GM21447 (cell line): ENCODE measurements around the gene REPIN1.
A peak's percentile ranks its signal among the peaks of the same experiment; 100 is the strongest.

Experiments used
- ATAC-seq: cut with Tn5 transposase; IDR thresholded peaks from one replicate; pipeline ENCODE4 v1.9.1; 2021; ENCODE audit not compliant: unreplicated experiment

REPIN1 gene

DNA sequence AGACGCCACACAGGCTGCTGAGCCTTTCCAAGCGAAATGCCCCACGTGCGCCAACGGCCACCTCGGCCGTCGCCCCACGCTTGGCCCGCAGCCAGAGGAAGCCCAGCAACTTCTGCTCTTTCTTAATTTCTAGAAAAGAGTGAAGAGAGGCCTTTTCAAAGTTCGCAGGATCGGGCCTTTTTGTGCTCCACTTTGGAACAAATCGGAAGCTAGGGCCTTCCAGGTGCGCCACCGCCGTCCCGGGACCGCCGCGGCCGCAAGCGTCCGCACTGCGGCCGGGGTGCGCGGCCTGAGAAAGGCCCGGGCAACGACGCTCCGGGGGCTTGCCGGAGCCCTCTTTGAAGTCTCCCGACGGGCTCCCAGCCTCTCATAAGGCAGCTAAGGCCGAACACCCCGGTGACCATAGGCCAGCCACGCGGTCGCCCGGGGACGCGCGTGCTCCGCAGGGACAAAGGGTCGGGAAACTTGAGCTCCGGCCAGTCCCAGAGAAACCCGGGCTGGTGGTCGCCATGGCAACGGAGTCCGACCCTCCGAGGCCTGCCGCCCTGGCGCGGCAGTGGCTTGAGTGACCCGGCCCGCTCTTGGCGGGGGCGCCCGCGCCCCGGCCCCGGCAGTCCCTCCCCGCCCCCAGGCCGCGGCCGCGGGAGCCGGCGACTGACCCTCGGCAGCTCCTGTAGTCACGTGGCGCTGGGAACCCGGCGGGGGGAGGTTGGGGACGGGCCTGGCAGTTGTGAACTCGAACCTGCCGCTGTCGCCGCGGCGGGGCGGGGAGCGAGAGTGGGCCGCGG lies at the start of gene REPIN1:
REPIN1 (plus strand) TSS at position 727 of the 788 bp plus-strand sequence. CDS start 890 bp downstream, outside the sequence.
- peak; percentile 39 for ATAC-seq

DNA sequence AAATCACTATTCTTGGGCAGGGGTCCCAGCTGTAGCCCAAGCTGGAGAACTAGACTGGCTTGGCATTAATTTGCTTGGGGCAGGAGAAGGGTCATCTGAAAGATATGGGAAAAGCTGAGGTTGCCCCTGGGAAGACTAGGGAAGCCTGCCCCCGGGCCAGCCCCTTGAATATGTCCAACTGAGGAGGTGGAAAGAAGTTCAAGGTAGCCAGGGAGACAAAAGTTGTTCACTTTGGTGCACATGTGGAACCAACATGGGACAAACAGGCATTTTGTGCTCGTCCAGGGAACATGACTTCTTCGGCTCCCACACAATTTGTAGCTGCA lies 46.9 kb upstream of the REPIN1 start:
- ATAC-seq: no peak

- ATAC-seq: no peak
These were observed 46.3 kb upstream of the REPIN1 start for GRCh38 chr7:150322114-150322832.

- peak; percentile 65 for ATAC-seq
These were observed 45.6 kb upstream of the REPIN1 start, which contains the start of the genes ACTR3C and LRRC61 for GRCh38 chr7:150322833-150323681. Gene ACTR3C (minus strand): TSS chr7:150323545. CDS start chr7:150295296, 28,249 bp downstream. Gene LRRC61 (plus strand): TSS chr7:150323355. CDS start chr7:150336862, 13,507 bp downstream.

GRCh38 chr7:150323682-150324372 lies 44.8 kb upstream of the REPIN1 start:
- ATAC-seq: no peak

DNA sequence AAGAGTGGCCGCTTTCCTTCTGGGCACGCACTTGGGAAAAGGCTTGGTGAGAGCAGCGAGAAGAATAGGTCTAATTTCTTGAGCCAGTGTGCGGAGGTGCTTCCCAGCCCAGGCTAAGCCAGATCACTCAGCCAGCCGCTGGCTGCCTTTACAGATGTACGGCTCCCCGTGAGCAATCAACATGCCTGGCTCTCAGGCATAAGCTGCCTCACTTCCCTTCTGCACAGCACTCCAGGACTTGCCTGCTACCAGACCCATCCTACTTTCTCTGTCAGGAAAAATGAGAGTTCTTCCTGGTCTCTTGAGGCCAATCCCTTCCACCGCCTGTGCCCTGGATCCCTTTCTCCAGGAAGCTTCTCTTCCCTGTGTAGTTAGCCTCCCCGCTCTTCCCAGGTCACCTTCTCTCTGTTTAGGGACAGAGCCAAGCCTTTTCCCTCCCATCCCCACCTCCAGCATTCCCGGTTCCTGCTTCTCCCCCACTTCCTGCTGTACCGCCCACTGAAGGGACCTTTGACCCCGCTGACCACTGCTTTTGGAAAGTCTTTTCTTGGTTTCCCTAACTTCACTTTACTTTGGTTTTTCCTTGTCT lies 44.2 kb upstream of the REPIN1 start:
- no peak for ATAC-seq

- ATAC-seq: no peak
These were observed 43.5 kb upstream of the REPIN1 start for GRCh38 chr7:150325110-150325611.

DNA sequence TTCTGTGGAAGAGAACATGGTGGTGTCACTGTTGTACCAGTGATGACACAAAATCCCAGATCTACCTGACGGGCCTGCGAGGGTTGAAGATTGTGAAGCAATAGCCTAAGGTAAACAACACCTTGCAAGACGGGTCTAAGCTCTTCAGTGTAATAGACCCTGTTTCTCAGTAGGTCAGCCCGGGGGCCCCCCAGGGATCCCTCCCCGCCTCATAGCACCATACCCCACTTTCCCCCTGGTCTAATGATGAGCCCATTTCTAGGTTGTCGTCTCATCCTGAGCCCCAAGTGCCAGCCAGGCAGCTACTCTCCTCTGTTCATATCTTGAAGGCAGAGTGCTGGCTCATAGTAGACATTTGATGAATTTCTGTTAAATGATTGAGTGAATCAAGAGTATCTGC lies 42.7 kb upstream of the REPIN1 start:
- ATAC-seq: no peak

DNA sequence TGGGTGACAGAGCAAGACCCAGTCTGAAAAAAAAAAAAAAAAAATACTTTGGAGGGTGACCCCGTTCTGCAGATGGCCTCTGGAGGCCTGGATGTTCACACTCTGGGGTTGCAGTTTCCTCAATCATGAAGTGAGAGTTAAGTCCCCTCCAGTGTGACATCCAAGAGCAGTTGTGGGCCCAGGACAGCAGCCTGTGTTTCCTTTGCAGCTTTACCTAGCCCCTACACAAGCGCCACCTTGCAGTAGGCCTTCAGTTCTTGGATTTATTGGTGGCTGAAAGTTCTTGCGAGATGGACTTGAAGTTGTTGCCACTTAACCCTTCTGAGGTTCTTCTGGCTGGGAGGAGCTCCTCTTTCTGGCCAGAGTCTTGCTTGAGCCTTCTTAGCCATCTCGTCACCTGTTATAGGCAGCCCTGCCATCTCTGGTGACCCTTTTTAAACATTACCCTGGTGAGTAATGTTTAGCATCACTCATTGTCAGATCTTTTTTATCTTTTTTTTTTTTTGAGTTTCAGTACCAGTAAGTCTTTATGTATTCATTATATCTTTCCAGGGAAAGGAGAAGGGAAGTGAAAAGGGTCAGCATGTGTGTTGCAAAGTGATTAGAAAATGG lies 41.9 kb upstream of the REPIN1 start:
- ATAC-seq: no peak

DNA sequence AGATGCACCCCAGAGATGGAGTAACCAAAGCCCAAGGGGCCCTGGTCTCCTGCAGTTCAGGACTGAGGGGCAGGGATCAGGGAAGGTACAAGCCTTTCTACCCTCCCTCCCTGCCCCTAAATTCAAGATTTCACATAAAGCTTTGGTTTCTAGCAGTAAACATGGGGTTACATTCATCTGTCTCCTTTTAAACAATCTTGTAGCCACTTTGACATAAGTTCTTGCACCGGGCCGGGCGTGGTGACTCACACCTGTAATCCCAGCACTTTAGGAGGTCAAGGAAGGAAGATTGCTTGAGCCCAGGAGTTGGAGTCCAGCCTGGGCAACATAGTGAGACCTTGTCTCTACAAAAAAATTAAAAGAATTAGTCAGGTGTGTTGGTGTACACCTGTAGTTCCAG lies 41.3 kb upstream of the REPIN1 start:
- no peak for ATAC-seq

- ATAC-seq: no peak
These were observed 39.1 kb upstream of the REPIN1 start for GRCh38 chr7:150329331-150330120.

DNA sequence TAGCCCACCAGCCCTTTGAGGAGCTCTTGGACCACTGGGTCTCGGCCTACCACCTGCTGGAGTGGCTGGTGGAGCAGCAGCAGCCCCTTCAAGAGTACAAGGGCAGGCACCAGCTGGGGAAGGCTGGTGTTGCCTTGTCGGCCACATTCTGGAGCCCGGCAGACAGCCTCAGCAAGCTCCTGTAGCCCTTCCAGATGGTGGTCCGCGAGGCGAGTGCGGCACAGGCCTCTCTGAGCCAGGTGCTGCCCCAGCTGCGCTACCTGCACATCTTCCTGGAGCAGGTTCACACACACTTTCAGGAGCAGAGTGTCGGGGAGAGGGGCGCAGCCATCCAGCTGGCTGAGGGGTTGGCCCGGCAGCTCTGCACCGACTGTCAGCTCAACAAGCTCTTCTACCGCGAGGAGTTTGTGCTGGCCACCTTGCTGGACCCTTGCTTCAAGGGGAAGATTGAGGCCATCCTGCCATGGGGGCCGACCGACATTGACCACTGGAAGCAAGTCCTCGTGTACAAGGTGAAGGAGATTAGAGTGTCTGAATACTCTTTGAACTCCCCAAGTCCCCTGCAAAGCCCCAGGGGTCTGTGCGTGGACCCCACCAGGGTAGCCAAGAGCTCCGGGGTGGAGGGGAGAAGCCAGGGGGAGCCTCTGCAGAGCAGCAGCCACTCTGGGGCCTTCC lies 38.3 kb upstream of the REPIN1 start:
- ATAC-seq: no peak

- no peak for ATAC-seq
These were observed 35.6 kb upstream of the REPIN1 start for GRCh38 chr7:150332852-150333635.

GRCh38 chr7:150333659-150334058 lies 35.0 kb upstream of the REPIN1 start:
- no peak for ATAC-seq

GRCh38 chr7:150334108-150334507 lies 34.5 kb upstream of the REPIN1 start:
- ATAC-seq: no peak

DNA sequence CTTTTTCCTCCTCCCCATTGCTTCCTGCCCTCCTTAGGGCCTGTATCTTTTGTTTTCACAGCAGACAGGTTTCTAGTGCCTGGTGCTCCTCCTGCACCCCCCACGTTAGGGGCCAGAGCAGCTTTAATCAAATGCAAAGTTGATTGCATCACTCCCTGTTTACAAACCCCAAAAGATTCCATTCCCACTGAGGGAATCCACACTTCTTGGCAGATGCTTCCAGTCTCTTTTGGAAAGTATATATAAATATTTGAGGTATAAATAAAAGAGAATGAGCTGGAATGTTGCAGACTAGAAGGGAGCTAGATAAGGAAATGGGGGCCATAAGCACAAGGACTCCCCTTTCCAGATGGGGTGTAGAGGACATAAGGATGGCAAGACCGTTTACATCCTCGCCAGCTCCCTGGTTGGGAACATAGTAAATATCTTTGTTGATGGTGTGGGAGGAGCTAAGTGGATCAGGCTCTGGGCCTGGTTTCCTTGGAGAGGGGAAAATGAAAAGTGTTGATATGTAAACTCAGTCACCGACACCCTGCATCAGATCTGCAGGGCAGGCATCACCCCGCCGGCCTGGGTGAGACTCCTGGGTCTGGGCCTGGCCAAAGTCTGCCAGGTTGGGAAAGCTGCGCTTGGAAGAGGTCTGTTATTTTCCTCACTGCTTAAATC lies 33.4 kb upstream of the REPIN1 start:
- no peak for ATAC-seq

- no peak for ATAC-seq
These were observed 32.9 kb upstream of the REPIN1 start for GRCh38 chr7:150335774-150336112.
